GM12878 (cell line): ENCODE data around the gene P2RX1. TPM values are rescaled to one million over a fixed set of nuclear protein-coding genes. Genes with fewer than 3 reads are reported as not detected.

Experiments used
- ATAC-seq: fragments of 200-7000 bp; cut with Tn5 transposase; 3 replicates; pipeline ENCODE4 v1.9.1; 2020; ENCODE audit warnings: mild to moderate bottlenecking, moderate library complexity
- BruUV-seq: library from RNA; stranded (reverse); fragments of 400-500 nt; replicated peaks from 2 replicates; lab custom pipeline; 2021; lab: Mats Ljungman, UMichigan
- CTCF ChIA-PET: fragments of 300-600 bp; sonication (Branson Sonifier 250); formaldehyde crosslinking; extraction: SDS; loops from one replicate; lab custom pipeline; 2021; ENCODE audit warnings: inconsistent platforms; lab: Yijun Ruan, JAX
- POLR2A ChIA-PET: fragments of 350-600 bp; formaldehyde crosslinking; extraction: SDS; loops from one replicate; lab custom pipeline; 2021; ENCODE audit warnings: inconsistent platforms; lab: Charles Lee
- RAD21 ChIA-PET: fragments of 300-600 bp; sonication (Branson Sonifier 250); formaldehyde crosslinking; loops from one replicate; lab custom pipeline; 2023; ENCODE audit warnings: antibody characterized with exemption; ENCODE audit not compliant: unreplicated experiment; lab: Charles Lee
- SMC1A ChIA-PET: fragments of 300-600 bp; sonication (Branson Sonifier 250); formaldehyde crosslinking; loops from one replicate; lab custom pipeline; 2023; ENCODE audit not compliant: unreplicated experiment, uncharacterized antibody; lab: Charles Lee
- DNase-seq: peaks from one replicate; pipeline ENCODE4 v3.0.0-alpha.2; 2011; ENCODE audit warnings: low read depth, low spot score
- FAIRE-seq: peaks from 3 replicates; lab custom pipeline; 2011; peaks lifted over from hg19 to GRCh38; lab: Jason Lieb, UNC
- H2AFZ ChIP-seq: 2 replicates; pipeline ENCODE4 v1.6.0; 2011; ENCODE audit warnings: low read depth, low read length, control low read depth; ENCODE audit not compliant: control insufficient read depth
- H3K27ac ChIP-seq: 2 replicates; pipeline ENCODE4 v1.5.1; 2011; ENCODE audit warnings: control low read depth; ENCODE audit not compliant: control insufficient read depth, insufficient read depth
- H3K27me3 ChIP-seq, 2 experiments: replicated peaks in 1 of 2; 2 replicates each; pipeline versions ENCODE4 v1.6.0 to v1.6.1; 2011; ENCODE audit warnings: low read length in 1 of 2; ENCODE audit not compliant: control insufficient read depth in 2 of 2, insufficient read depth in 2 of 2
- H3K36me3 ChIP-seq, 2 experiments: 2 replicates each; pipeline ENCODE4 v1.5.1; 2011; ENCODE audit warnings: low read length in 1 of 2; ENCODE audit not compliant: control insufficient read depth in 2 of 2, insufficient read depth in 2 of 2
- H3K4me1 ChIP-seq: 2 replicates; pipeline ENCODE4 v1.6.1; 2011; ENCODE audit warnings: mild to moderate bottlenecking, low read length, moderate library complexity, mixed read lengths; ENCODE audit not compliant: control insufficient read depth, insufficient read depth
- H3K4me2 ChIP-seq: 2 replicates; pipeline ENCODE4 v1.6.0; 2011; ENCODE audit warnings: control low read depth; ENCODE audit not compliant: control insufficient read depth, insufficient read depth
- H3K4me3 ChIP-seq: fragments of 200-600 bp; sonication (generic); 2 replicates; pipeline ENCODE4 v1.5.1; 2016
- H3K79me2 ChIP-seq: 2 replicates; pipeline ENCODE4 v1.6.0; 2011; ENCODE audit warnings: low read length; ENCODE audit not compliant: control insufficient read depth, insufficient read depth
- H3K9ac ChIP-seq: 2 replicates; pipeline ENCODE4 v1.8.0; 2011; ENCODE audit warnings: low read length, control low read depth, mixed read lengths; ENCODE audit not compliant: control insufficient read depth, insufficient read depth
- H3K9me3 ChIP-seq: replicated peaks from 3 replicates; pipeline ENCODE4 v1.5.1; 2011; ENCODE audit warnings: mild to moderate bottlenecking, low read length; ENCODE audit not compliant: control insufficient read depth, insufficient read depth
- H4K20me1 ChIP-seq: 2 replicates; pipeline ENCODE4 v1.6.0; 2011; ENCODE audit not compliant: control insufficient read depth, insufficient read depth
- CTCF ChIP-seq, 3 experiments: IDR thresholded peaks in 2 of 3; conservative IDR thresholded peaks in 1 of 3; 2 replicates each; pipeline ENCODE4 v1.5.1; 2011; ENCODE audit warnings: low read depth in 3 of 3, low read length in 3 of 3, mild to moderate bottlenecking in 3 of 3, control low read depth in 2 of 3, moderate library complexity in 2 of 3, inconsistent platforms in 1 of 3, mixed read lengths in 1 of 3; ENCODE audit not compliant: control insufficient read depth in 2 of 3, insufficient read depth in 1 of 3; ENCODE audit errors: extremely low read depth in 1 of 3
- E4F1 ChIP-seq: fragments of 450-650 bp; IDR thresholded peaks from 2 replicates; pipeline ENCODE4 v1.6.1; 2018; ENCODE audit warnings: borderline replicate concordance, mild to moderate bottlenecking; ENCODE audit not compliant: partially characterized antibody
- EED ChIP-seq: sonication (generic); IDR thresholded peaks from 2 replicates; pipeline ENCODE4 v1.6.1; 2016; ENCODE audit warnings: antibody characterized with exemption, low read depth
- EGR1 ChIP-seq, 2 experiments: IDR thresholded peaks; 1 replicate in 1 of 2; 2 replicates in 1 of 2; pipeline ENCODE4 v1.6.1; 2011 to 2012; ENCODE audit warnings: low read depth in 2 of 2, low read length in 2 of 2, borderline replicate concordance in 1 of 2, mild to moderate bottlenecking in 1 of 2, moderate library complexity in 1 of 2
- GATAD2B ChIP-seq: fragments of 450-650 bp; conservative IDR thresholded peaks from 2 replicates; pipeline ENCODE4 v1.6.1; 2017; ENCODE audit warnings: low read depth, mild to moderate bottlenecking, moderate library complexity
- JUNB ChIP-seq: IDR thresholded peaks from 2 replicates; pipeline ENCODE4 v1.6.1; 2016; ENCODE audit warnings: antibody characterized with exemption, mild to moderate bottlenecking
- MTA3 ChIP-seq: IDR thresholded peaks from 2 replicates; pipeline ENCODE4 v1.6.1; 2012; ENCODE audit warnings: low read length, inconsistent platforms, borderline replicate concordance
- NBN ChIP-seq: fragments of 450-650 bp; IDR thresholded peaks from 2 replicates; pipeline ENCODE4 v1.6.1; 2016
- PAX8 ChIP-seq: fragments of 450-650 bp; IDR thresholded peaks from 2 replicates; pipeline ENCODE4 v1.6.1; 2017; ENCODE audit warnings: mild to moderate bottlenecking, moderate library complexity
- POLR2A ChIP-seq: IDR thresholded peaks from 2 replicates; pipeline ENCODE4 v1.6.1; 2011; ENCODE audit warnings: low read depth, mild to moderate bottlenecking, low read length
- POLR2AphosphoS5 ChIP-seq: IDR thresholded peaks from 2 replicates; pipeline ENCODE4 v1.6.1; 2011; ENCODE audit warnings: mild to moderate bottlenecking, low read length, inconsistent platforms
- SMAD1 ChIP-seq: fragments of 450-650 bp; IDR thresholded peaks from 2 replicates; pipeline ENCODE4 v1.6.1; 2018; ENCODE audit warnings: mild to moderate bottlenecking, low read depth; ENCODE audit not compliant: partially characterized antibody
- SRF ChIP-seq, 2 experiments: IDR thresholded peaks; 2 replicates each; pipeline ENCODE4 v1.6.1; 2011; ENCODE audit warnings: low read depth in 2 of 2, low read length in 2 of 2, mild to moderate bottlenecking in 1 of 2, moderate library complexity in 1 of 2
- TBL1XR1 ChIP-seq: IDR thresholded peaks from 2 replicates; pipeline ENCODE4 v1.6.1; 2012; ENCODE audit warnings: low read depth, low read length, improper control_type of control experiment
- USF2 ChIP-seq: IDR thresholded peaks from 2 replicates; pipeline ENCODE4 v1.6.1; 2011; ENCODE audit warnings: low read depth, low read length, improper control_type of control experiment, borderline replicate concordance
- YY1 ChIP-seq: IDR thresholded peaks from 2 replicates; pipeline ENCODE4 v1.6.1; 2011; ENCODE audit warnings: low read depth, mild to moderate bottlenecking, low read length
- ZZZ3 ChIP-seq: IDR thresholded peaks from 2 replicates; pipeline ENCODE4 v1.6.1; 2011; ENCODE audit warnings: low read depth; ENCODE audit not compliant: control insufficient read depth, insufficient read length
- WGBS: methylation state at CpG from one replicate; pipeline ENCODE4 v1.1.6; 2016; ENCODE audit warnings: low lambda C conversion rate; ENCODE audit not compliant: insufficient replicate concordance, insufficient coverage; ENCODE audit errors: missing lambda C conversion rate; 5-methylcytosine and 5-hydroxymethylcytosine counted together
- in situ Hi-C: fragments of 300-500 bp; cut with MboI; formaldehyde crosslinking; loops from 9 replicates; pipeline ENCODE4 v1.14.3; 2018; ENCODE audit warnings: mixed read lengths
- intact Hi-C: fragments of 100-400 bp; cut with micrococcal nuclease; formaldehyde crosslinking; loops from one replicate; pipeline ENCODE4 v1.14.2; 2022; ENCODE audit not compliant: unreplicated experiment
- polyA plus RNA-seq, 11 experiments: library from polyadenylated mRNA; depleted of rRNA in 4 of 11; unstranded in 6 of 11; stranded (reverse) in 5 of 11; fragments of >200 nt; fragmentation: Nextera tagmentation in 4 of 11; fragmentation: Illumina TruSeq in 1 of 11; extraction: Ambion mirVana in 4 of 11; extraction: Trizol in 1 of 11; gene quantifications; 1 replicate in 1 of 11; 2 replicates in 10 of 11; pipeline versions ENCODE4 v1.2.1 to v1.2.3, GENCODE V29; 2011 to 2016; ENCODE audit warnings: inconsistent platforms in 2 of 11, missing spikeins in 2 of 11, low read depth in 1 of 11
- total RNA-seq, 4 experiments: library from RNA; depleted of rRNA in 3 of 4; stranded (reverse); fragments of >200 nt in 3 of 4; fragmentation: Illumina TruSeq in 1 of 4; extraction: Trizol in 1 of 4; gene quantifications; 2 replicates each; pipeline versions ENCODE4 v1.2.1 to v1.2.3, GENCODE V29; 2013 to 2021

P2RX1 gene
- total and polyA plus RNA-seq, 10 of the 15 experiments (the other 5 are each of a cell fraction or from before 2014, with no cell fraction given): 0.12 to 6.2 (median 3.4) TPM

- TF ChIP-seq E4F1: no peak
- TF ChIP-seq POLR2AphosphoS5: no peak
- no peak for TF ChIP-seq GATAD2B
- TF ChIP-seq USF2: no peak
- no peak for TF ChIP-seq YY1
- TF ChIP-seq EGR1 (IDR thresholded peaks at IDR 0.05; ENCODE audit: borderline replicate concordance in 1 of 2, low read depth in 2 of 2, low read length in 2 of 2): no peak
- no peak for TF ChIP-seq TBL1XR1
- TF ChIP-seq PAX8: no peak
- no peak for TF ChIP-seq NBN
- no peak for TF ChIP-seq EED
Observed at GRCh38 chr17:3952186-3952585, 35.9 kb upstream of the P2RX1 start (continued).

- Histone ChIP-seq H3K4me3 (no peak overlapping the region), H3K9me3 (no peaks in the 10 kb centered on the region), H3K79me2 (no peaks in the 10 kb centered on the region), H3K36me3 (peaks cover 9 to 17% of the 10 kb centered on the region in 2 experiments; a peak in 3 of 4 replicates), H3K27ac (no peak overlapping the region), H3K4me1 (no peaks in the 10 kb centered on the region), H2AFZ (no peak overlapping the region), H4K20me1 (no peaks in the 10 kb centered on the region), H3K27me3 (no peaks in the 10 kb centered on the region), H3K4me2 (no peak overlapping the region), H3K9ac (no peak overlapping the region)
- no TSS peak for BruUV-seq
- intact Hi-C loops: no loop called here
- ChIA-PET RAD21 (no interaction called here), SMC1A (no interaction called here), POLR2A (no interaction called here), CTCF (no interaction called here)
- TF ChIP-seq POLR2A (0 out of 2 replicates have a peak, but pooled peaks have one; percentile 15), SMAD1 (no peak), ZZZ3 (no peak), JUNB (no peak), MTA3 (no peak), SRF (IDR thresholded peaks at IDR 0.05; ENCODE audit: low read depth in 2 of 2, low read length in 2 of 2) (no peak), CTCF (IDR thresholded peaks at IDR 0.05 in 2 of 3, conservative IDR thresholded peaks at IDR 0.05 in 1 of 3; ENCODE audit: control insufficient read depth in 2 of 3, extremely low read depth in 1 of 3, insufficient read depth in 1 of 3, low read depth in 3 of 3, low read length in 3 of 3) (no peak)
- ATAC-seq (no peak), DNase-seq (no peak), FAIRE-seq (no peak)
- WGBS: 86% methylated on average over 11 of the region's 16 CpGs
- in situ Hi-C loops: no loop called here
Observed at GRCh38 chr17:3951420-3951819, 35.2 kb upstream of the P2RX1 start.
